GM19463 (cell line): Measurements from ENCODE around the gene SLC4A5.

Source experiments
- ATAC-seq: cut with Tn5 transposase; IDR thresholded peaks from one replicate; pipeline ENCODE4 v1.9.1; 2021; ENCODE audit warnings: mild to moderate bottlenecking, moderate library complexity; ENCODE audit not compliant: unreplicated experiment

Gene SLC4A5

DNA sequence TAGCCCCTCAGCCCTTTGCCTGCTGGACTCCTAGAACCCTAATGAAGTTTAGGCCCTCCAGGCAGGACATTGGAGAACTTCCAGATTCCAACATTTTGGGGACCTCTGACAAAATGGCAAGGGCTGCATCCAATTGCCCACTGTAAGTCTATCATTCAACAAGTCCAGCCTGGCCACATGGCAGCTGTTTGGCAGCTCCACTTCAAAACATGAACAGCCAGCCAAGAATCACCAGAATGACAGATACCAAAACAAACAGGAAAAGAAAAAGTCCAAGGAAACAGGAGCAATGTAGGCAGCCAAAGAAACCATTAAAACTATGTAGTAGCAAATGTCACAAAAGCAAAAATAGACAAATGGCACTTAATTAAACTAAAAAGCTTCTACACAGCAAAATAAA lies 25.5 kb downstream of the SLC4A5 start:
- ATAC-seq: no peak

DNA sequence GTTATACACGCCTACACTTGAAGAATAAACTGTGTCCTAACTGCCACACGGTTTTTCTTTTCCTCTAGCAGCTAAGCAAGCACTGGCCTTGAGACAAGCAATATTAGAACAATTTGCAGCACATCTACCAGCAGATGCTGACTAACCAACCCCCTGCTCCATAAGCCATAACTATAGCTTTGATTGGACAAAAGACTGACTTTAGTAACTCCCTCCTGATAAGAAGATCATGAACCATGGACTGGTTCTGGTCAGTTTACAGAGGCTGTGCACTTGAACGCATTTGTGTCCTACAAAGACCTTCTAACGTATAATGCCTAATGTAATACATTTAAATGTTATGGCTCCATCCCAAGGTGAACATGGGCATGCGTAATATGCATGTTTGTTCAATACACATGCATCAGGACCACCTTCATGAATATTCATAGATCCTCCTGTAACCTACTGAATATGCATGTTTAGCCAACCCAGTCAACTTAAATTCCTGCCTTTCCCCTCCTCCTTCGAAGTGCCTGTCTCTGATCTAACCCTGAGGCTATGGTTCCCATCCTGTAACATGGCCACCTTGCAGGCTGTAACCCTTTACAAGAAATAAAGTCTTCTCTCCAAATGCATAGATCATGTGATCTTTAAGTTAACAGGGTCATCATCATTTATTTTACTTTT lies 26.5 kb downstream of the SLC4A5 start:
- no peak for ATAC-seq

DNA sequence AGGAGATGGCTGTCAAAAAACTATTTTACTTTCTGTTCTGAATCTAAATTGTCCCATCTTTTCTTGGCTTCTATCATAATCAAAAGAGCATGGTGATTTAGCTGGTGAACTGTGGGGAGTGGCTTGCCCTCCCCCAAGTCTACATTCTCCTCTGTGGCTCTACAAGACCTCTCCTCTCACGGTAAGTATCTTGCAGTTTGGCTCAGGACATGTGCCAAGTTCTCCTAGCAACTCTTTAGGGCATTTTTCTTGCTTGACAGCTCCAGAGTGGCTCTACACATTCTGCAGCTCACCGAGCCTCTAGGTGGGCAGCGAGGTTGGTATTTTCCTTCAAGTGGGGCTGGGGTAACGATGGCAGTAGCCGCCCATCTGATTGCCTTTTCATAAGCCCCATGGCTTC lies 29.1 kb downstream of the SLC4A5 start:
- ATAC-seq: no peak

- ATAC-seq: no peak
These were observed 29.7 kb downstream of the SLC4A5 start for GRCh38 chr2:74313497-74313896.

GRCh38 chr2:74312913-74313312 lies 30.3 kb downstream of the SLC4A5 start:
- ATAC-seq: no peak

DNA sequence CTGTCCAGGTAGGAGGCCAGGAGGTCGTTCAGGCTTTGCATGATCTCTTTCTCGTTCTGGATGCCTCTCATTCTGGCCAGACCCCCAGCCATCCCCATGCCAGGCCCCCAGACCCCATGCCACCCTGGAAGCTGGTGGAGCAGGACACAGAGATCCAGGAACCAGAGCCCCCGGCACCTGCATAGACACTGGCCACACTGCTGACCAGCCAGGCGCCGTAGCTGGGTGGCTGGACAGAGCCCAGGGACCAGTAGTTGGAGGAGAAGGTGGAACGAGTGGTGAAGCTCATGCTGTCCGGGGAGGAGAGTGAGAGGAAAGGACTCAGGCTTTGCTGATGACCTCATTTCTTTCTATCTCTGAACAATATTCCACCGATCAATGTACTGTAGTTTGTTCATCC lies 35.5 kb downstream of the SLC4A5 start:
- ATAC-seq: no peak

GRCh38 chr2:74304332-74305148 lies 38.7 kb downstream of the SLC4A5 start:
- ATAC-seq: no peak

DNA sequence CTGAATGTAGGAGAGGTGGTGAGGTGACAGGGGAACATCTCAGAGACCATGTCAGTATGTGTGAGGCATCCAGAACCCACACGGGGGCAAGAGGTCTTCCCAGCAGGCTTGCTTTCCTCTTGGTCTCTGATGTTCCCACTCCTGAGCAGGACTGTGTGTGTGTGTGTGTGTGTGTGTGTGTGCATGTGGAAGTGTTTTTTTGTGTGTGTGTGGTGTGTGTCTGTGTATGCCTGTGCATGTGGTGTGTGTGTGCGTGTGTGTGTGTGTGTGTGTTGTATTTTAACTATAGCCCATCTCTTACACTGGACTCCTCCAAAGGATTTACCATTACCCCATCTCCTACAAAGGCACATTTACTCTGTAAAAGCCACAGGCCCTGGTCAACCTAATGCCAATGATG lies 40.4 kb downstream of the SLC4A5 start:
- no peak for ATAC-seq

DNA sequence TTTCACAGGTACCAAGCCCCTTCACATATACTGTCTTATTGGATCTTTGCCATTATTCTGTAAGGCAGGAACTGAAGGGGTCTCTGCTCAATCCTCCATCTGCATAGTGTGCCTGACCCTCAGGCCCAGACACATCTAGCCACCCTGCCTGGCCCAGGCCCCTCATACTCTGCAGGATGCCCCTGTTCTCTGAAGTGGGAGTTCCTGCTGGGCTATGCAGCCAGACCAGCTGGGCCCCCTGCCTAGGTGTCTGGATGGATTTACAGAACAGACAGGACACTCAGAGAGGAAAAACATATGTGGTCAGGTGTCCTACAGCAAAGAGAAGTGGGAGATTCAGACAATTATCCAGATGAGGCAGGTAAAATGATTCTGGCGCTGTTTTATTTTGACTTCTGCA lies 42.0 kb downstream of the SLC4A5 start:
- no peak for ATAC-seq

DNA sequence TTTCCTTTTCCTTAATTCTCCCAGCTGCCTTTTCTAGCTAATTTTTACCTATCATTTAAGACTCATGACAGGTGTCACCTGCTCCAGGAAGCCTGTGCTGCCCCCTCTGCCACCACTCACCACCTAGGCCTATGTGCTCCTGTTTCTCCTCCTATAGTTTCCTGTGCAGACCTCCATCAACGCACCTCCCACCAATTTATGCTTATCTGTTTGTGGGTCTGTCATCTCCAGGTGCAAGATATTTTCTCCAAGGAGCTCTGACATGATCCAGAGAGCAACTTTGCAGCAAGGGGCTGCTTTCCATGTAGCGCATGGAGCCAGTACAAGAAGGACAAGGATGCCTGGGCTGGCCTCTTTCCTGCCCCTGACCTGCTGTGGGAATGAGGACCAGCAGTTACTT lies 42.7 kb downstream of the SLC4A5 start:
- ATAC-seq: no peak

DNA sequence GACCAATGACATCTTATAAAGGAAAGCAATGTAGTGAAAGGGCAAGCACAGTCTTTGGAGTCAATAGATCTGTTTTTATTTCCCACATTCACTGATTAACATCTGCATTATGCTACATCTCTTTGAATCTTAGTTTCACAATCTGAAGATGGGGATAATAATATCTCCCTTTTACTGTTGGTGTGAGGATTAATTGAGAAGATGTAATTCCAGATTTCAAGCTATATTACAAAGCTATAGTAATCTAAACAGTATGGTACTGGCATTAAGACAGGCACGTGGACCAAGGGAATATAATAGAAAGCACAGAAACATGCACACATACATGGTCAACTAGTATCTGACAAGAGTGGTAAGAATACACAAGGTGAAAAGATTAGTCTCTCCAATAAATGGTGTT lies 45.3 kb downstream of the SLC4A5 start:
- ATAC-seq: no peak

DNA sequence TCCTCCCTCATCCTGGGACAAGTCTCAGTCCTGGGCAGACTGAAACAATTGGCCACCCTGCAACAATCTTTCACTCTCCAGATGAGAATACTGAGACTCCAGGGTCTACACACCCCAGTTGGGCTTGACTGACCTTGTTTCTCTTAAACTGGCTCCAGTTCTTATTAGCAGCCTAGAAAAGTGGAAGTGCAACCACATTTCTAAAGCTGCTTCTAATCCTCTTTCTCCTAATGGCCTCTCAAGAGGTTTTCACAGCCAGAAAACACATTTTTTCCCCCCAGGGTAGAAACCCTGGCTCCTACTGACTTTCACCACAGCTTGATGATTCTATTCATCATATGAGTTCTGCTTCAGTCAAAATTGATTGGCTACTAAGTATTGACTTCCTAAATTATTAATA lies 45.8 kb downstream of the SLC4A5 start:
- peak; percentile 80 for ATAC-seq

DNA sequence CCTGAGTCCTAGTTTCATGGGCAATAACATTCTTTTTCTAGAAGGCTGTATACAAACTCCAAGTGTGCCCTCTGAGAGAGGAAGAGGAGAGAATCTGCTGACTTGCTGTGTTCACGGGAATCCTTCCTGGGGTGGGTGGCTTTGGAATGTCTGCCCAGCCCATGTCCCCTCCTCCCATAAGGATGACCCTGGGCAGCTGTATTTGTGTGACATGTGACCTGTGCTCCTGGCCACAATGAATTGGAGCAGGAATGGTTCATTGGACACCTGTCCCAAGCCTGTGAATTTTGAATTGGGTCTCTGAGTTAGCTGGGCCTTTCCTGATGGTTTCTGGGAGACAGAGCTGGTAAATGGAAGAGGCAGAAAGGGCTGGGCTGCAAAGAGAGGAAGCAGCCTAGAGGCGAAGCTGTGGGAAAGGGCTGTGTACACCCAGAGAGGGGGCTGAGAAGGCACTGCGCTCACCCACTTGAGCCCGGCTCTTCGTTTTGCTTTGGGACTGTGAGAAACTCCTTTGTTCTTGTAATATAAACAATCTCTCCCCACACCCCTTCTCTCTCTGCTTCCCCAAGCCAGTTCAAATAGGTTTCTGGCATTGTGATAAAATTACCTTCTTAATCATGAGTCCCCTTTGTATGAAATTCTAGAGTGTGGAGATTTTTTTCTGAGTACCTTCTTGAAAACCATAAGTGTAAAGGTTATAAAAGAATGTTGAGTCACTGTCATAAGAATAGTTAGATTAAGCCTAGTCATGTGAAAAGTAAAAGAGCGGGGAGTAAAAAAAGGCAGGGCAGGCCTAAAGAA lies 49.8 kb downstream of the SLC4A5 start:
- ATAC-seq: no peak

DNA sequence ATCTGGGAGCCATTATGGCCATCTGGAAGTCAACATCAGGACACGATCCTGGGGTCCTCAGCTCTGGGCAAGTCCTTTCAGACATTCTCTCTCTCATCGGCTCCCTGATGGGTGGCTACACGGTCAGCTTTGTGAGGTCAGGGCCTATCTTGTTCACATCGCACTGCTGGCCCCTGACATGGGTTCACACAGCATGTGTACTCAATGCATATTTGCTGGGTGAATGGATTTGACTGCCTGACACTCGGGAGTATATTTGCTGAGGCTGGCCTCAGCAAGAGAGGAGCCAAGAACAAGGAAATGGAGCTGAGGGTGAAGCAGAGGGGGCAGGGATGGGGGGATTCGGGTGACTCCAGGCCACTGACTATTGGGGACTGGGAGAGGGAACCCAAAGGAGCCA lies 50.5 kb downstream of the SLC4A5 start:
- no peak for ATAC-seq

DNA sequence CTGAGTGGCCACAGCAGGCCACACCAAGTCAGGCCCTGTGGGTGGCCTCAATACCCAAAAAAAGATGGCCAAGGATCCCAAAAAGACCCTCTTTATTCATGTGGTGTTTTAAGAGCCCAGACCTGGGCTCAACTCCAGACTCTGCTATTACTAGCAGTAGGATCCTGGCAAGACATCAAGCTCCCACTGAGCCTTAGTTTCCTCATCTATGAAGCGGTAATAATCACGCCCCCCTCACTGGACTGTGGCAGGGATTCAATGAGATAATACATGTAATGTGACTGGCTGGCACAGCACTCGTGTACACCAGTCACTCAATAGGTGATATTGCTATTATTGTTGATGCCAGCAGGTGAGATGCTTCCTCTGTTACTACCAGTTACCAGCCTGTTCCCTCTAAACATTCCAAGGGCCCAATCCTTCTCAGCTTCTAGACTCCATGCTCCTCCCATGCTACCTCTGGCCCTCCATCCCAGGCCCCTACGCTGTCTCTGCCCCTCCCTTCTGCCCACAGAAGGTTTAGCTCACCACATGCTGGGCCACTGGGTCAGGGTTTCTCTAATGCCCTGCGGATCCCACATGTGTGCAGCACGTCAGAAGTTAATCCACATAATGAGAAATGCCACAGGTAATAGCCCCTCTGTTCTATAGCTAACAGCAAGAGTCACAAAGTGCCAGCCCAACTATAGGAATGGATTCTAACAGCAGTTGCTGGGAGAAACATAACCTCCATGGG lies 51.2 kb downstream of the SLC4A5 start:
- ATAC-seq: no peak

GRCh38 chr2:74291218-74291544 lies 52.0 kb downstream of the SLC4A5 start:
- no peak for ATAC-seq

DNA sequence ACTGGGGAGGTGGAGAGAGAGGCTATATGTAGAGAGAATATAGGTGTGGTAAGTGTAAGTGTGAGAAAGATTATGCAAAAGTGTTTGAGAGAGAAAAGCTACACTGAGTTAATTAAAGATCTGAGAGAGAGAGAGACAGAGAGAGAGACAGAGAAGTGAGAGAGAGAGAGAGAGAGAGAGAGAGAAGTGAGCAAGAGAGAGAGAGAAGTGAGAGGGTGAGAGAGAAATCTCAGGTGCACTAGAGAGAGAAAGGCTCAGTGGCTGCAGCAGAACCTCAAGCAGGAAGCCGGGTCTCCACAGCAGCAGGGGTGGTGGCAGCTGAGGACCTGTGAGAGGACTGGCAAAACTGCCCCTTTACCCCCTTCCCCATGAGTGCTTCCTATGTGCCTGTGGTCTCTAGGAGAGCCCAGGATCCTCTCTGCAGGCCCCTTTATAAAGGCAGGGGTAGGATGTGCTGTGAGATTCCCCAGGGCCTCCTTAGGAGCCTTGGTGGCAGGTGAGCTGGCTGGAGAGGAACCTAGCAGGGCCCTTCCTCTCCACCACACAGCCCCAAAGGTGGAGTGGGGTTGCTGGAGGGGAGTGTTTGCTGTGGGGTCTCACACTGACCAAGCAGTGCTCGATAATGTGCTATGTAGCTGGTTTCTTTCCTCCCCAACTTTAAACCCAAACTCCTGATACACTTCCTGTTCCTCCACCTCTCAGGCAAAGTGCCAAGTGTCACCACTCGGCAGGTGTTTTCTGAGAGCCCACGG lies 52.6 kb downstream of the SLC4A5 start:
- no peak for ATAC-seq

GRCh38 chr2:74290066-74290465 lies 53.1 kb downstream of the SLC4A5 start:
- ATAC-seq: no peak

- no peak for ATAC-seq
These were observed 56.5 kb downstream of the SLC4A5 start for GRCh38 chr2:74286725-74287124.

- no peak for ATAC-seq
These were observed 61.9 kb downstream of the SLC4A5 start for GRCh38 chr2:74281141-74281975.
